OCI-LY3 (cell line): ENCODE data around the gene ARNT2.

Source experiments
- EZH2phosphoT487 ChIP-seq: fragments of 200-600 bp; shearing (Covaris generic); IDR thresholded peaks from 2 replicates; pipeline ENCODE4 v1.6.1; 2018; ENCODE audit warnings: antibody characterized with exemption, mixed run types, low read depth
- TF ChIP-seq, protein P1 (sequence below): fragments of 200-600, 300-600 bp; sonication (generic); IDR thresholded peaks from 2 replicates; pipeline ENCODE4 v1.5.1; 2014; ENCODE audit warnings: antibody characterized with exemption, low read length, low read depth

DNA sequence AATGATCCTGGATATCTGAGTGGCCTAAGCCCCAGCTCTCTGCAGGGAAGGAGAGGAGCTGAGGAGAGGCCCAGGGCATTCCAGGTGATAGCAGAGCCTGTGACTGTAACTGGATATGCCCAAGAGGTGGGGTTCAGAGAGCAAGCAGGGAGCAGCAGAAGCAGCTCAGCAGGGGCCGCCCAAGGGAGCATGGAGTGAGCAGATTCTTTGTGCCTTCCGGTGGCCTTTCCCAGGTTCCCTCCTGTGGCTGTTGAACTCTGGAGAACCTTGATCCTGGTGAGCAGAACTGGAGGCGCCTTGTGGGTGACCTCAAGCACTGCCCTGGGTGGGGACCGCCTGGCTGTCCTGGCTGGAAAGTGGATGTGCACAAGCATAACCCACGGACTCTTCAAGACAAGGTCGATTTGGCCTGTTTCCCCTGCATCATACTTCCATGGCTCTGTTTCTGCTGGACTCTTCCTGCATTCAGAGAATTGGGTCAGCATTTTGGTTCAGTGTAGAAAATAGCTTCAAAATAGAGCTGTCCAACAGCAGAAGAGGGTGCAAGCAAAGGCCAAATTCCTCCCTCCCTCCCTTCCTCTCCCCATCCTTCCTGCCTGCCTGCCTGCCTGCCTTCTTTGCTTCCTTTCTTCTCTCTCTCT lies 76.1 kb downstream of the ARNT2 start:
- TF ChIP-seq, protein P1, sequence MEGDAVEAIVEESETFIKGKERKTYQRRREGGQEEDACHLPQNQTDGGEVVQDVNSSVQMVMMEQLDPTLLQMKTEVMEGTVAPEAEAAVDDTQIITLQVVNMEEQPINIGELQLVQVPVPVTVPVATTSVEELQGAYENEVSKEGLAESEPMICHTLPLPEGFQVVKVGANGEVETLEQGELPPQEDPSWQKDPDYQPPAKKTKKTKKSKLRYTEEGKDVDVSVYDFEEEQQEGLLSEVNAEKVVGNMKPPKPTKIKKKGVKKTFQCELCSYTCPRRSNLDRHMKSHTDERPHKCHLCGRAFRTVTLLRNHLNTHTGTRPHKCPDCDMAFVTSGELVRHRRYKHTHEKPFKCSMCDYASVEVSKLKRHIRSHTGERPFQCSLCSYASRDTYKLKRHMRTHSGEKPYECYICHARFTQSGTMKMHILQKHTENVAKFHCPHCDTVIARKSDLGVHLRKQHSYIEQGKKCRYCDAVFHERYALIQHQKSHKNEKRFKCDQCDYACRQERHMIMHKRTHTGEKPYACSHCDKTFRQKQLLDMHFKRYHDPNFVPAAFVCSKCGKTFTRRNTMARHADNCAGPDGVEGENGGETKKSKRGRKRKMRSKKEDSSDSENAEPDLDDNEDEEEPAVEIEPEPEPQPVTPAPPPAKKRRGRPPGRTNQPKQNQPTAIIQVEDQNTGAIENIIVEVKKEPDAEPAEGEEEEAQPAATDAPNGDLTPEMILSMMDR: no peak
- TF ChIP-seq EZH2phosphoT487: no peak
